ENCODE results near the gene SEMA5B.

Gene SEMA5B

DNA sequence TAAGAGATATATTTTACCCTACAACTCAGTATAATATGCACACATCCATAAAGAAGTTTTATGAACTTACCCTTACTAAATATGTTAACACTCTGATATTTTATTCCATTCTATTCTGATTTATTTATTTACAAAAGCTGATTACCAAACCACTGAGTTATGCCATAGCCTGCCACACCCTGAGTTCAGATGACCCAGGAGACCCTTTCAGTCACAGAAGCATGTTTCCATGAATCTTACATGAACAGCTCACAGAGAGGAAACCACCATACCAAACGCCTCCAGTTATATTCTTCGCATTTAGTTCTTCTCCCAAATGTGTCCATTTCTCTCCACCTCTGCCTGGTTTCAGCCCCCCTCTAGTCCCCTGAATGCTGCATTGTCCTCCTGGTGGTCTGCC, 103.5 kb downstream of the SEMA5B start:
- no peak for DNase-seq (ENCODE audit: low read depth)

DNA sequence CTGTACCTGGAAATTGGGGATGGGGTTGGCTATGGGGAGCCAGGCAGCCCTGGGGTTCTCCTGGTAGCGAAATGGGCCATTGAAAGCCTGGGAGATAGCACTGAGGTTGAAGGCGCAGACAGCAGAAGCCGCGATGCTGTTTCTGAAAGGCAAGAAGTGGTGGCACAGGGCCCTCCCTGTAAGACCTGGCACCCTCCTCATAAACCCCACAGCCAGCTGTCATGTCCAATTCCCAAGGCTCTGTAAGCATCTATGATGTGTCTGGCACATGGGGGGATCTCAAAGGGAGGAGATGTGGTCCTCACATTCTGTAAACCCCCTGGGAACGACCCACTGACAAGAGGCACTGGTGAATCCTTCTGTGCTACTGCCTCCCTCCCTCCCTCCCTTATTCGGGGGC, 104.0 kb downstream of the SEMA5B start:
- no peak for DNase-seq (ENCODE audit: low read depth)

DNA sequence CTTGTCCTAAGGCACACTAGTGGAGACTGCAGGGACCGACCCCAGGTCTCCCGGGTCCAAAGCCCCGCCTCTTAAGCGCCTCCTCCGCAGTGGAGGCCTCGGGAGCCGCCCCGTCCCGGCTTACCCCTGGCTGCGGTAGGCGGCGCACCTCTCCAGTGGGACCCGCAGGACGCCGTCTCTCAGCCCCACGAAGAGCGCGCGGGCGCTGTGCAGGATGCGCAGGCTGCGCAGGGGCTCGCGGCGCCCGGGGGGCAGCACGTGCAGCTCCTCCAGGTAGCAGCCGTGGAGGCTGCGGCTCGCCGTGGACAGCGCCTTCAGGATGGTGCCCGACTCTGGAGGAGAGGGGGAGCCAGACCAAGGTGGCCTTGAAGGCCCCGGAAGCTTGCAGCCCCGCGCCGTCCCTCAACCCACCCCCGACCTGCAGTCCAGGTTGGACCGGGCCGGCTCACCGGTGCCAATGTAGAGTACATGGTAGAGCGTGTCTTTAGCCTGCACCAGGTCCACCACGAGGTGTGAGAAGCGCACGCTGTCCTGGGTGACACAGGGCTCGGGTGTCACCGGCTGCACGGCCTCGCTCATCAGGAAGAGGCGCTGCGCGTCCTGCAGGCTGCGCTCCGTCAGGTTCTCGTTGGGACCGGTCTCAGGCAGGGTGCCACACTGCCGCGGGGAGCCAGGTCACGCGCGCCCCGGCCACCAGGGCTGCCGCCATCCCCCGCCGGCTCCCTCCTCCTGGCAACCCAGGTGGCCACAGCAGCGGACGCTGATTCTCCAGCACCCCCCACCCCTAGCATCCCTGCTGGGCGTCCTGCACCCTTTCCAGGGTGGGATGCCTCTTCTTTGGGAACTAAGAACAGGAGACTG, 105.5 kb downstream of the SEMA5B start:
- DNase-seq (ENCODE audit: low read depth), result no peak

DNA sequence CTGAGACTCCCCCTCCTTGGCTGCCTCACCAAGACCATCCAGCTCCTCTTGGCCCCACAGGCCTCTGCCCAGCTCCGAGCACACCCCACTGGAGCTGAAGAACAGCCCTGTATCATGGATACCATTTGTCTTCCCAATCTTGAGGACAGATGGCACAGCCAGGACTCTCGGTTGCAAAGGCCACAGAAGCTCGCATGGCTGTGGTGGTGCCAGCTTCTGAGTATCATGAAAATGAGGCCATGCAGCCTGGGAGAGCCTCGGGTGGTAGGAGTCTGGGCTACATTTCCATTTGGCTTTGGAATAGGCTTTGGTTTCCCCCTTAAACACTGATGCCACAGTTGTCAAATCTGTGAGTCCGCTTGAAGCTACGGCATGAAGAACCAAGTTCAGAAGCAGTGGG, 106.6 kb downstream of the SEMA5B start:
- DNase-seq (ENCODE audit: low read depth), result no peak

DNA sequence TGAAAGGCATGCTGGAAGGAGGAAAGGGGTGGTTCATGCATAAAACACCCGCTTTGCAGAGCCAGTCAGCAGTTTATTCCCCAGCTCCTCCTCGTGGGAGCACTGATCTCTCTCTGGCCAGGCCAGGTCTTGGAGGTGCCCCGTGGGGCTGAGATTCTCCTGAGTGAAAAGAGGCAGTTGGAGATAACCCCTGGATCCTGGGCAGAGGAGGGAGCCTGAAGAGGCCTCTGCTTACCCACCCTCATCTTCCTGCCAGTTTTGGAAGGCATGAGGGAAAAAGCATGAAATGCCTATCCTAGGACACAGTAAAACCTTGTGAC, 108.3 kb downstream of the SEMA5B start:
- DNase-seq (ENCODE audit: low read depth), result no peak

DNA sequence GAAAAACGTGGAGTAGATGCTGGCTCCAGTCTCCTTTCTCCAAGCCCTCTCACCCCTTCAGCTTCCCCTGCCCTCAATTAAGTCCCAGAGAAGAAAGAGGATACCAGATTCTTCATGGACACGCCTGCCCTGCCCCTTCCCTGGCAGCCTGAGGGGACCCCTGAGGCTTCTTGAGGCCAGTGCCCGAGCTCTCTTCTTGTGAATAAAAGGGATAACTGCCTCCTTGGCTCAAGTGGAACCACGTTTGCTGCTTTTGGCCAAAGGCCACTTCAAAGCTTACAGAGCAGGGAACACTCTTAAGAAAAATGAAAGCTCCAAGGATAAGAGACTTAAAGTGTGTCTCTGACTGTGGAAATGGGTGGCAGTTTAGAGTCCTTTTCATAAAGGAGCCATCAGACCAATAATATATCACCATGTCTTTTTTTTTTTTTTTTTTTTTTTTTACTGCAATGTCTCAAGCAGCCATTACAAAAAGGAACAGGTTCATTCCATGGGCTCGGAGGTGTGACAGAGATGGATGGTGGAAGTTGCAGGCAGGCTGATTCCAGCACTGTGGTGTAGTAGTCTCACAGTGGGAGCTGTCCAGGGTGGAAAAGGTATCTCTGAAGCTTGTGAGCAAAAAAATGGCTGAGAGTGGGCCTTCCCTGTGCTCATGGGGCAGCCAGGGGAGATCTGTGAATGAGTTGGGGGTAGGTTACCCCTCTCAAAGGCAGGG, 108.8 kb downstream of the SEMA5B start:
- no peak for DNase-seq (ENCODE audit: low read depth)

DNA sequence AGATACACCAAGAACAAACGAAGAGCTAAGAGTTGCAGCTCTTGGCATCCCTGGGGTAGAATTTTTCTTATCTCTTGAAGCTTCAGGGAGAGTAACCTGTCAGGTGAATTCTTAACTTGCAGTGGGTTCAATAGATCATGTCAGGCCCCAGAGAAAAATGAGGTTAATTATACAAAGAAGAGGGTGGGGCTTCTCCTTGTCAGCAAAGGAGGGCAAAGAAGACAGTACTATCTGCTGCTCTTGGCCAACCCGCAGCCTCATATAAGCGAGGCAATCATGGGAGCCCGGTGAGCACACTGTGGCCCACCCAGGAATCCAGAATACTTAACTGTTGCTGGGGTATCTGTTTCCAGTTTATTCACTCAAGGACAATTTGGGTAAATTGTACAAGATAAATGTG, 110.2 kb downstream of the SEMA5B start:
- no peak for DNase-seq (ENCODE audit: low read depth)

DNA sequence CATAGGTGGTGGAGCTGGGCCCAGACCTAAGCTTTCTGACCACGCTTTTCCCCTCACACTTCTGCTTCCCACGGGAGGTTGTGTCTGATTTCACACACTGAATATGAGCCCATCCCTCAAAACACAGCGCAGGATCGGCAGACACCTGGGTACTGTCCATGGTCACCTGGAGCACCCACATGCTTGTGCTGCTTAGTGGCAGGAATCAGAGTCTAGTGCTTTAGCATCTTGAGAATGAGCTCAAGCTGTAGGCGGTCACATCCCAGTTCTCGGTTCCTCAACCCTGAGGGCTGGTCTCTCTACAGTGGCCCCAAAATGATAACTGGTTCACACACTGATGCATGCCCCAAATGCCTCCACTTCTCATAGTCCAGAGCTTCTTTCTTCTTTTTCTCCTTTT, 111.0 kb downstream of the SEMA5B start:
- no peak for DNase-seq (ENCODE audit: low read depth)

DNA sequence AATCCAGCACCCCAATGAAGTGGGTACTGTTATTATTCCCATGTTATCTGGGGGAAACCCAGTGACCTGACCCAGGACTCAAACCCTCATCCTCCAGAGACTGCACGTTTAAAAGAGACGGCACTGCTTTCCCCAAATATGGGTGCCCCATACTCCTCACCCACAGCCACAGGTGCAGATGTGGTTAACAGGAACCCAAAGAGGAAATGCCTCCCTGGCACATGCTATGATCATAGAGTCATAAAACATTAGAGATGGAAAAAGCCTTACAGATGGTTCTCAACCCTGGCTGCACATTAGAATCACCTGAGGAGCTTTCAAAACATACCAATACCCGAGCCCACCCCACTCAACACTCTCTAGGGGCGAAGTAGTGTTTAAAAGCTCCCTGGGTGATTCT, 111.5 kb downstream of the SEMA5B start:
- no peak for DNase-seq (ENCODE audit: low read depth)

DNA sequence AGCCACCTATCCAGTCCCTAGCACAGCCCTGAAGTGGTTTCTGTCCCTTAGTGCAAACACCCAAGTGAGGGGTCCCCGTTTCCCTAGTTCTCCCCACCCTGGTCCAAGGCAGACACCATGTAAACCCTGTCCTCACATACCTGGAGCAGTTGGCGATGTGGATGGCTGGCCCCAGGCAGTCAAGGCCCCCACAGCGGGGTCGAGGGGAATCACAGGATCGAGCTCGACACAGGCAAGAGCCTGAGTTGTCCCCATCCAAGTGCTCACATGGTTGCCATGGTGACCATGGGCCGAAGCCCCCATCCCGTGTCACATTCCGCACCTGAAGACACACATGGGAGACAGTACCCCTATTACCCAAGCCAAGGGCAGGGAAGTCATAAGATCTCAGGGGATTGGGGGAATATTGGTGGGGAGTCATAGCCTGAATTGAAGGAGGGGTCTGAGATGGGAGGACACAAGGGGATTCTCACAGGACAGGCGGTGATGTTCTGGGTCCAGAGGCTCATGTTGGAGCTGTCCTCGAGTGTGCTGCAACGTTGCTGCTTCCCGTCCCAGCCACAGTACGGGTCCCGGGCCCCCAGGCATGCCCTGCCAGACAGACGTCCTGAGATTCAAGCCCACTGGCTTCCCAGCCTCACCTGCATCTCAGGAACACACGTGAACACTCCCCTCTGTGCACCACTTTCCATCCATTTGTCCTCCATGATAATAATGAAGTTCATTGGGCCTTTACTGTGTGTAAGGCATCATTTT, 112.1 kb downstream of the SEMA5B start:
- no peak for DNase-seq (ENCODE audit: low read depth)

DNA sequence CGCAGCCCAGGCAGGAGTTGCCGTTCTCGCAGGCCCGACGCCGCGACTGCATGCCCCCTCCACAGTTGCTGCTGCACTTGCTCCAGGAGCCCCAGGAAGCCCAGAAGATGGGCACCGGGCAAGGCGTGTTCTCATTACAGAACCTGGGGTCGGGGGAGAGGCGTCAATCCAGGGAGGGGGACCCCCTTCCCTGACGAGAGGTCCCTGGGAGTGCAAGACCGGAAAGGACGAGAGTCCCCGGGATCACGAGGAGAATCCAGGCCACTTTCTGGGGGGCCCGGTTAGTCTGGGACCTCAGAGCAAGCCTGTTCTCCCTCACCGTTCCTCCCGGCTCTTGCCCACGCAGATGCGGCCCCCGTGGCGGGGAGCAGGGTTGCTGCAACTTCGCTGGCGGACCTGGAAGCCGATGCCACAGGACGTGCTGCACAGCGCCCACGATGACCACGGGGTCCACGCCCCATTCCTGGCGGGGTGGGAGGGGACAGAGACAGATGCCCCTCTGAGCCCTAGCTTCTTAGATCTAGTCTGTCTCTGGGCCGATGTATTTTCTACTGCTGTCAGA, 113.9 kb downstream of the SEMA5B start:
- no peak for DNase-seq (ENCODE audit: low read depth)

DNA sequence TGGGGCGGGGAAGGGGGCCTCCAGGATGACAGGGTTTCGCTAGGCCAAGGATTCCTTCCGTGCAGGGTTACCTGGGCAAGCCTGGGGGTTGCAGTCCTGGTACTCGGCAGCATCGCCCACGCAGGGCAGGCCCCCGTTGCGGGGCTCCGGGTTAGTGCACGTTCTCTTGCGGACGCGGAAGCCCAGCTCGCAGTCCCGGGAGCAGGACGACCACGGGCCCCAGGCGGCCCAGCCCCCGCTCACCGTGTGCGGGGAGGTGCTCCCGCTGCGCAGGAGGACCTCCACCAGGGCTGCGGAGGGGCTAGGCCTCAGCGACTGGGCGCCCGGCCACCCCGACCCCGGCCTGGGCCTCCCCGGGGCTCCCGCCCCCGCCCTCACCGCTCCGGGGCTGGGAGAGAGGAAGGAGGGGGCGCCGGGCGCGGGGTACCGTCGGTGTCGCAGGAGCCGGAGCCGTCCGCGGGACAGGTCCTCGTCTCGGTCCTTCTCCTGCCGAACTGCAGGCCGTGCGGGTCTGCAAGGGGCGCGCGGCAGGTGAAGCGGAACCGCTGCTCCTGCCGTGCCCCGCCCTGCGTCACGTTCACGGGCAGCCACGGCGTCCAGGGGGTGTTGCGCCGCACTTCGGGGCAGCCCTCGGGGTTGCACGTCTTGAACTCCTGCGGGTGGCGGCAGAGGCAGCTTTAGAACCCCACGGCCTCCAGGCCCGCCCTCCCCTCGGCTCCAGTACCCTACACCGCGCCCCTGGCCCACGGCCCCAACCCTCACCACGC, 114.6 kb downstream of the SEMA5B start:
- DNase-seq (ENCODE audit: low read depth), result no peak

DNA sequence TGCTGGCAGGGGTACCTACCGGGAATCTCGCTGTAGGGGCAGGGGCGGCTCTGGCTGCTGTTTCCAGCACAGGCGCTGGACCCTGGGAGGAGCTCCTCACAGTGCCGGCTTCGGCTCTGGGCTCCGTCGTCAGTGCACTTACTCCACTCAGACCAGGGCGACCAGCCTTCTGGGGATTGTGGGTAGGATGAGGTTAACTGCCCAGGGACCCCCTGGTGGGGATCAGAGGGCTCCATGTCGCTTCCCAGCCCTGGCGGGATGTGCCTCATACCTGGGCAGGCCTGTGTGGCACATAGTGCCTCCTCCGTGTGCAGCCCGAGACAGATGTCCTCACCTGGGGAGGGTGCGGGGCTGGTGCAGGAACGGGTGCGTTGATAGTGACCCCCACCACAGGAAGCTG, 115.7 kb downstream of the SEMA5B start:
- no peak for DNase-seq (ENCODE audit: low read depth)

DNA sequence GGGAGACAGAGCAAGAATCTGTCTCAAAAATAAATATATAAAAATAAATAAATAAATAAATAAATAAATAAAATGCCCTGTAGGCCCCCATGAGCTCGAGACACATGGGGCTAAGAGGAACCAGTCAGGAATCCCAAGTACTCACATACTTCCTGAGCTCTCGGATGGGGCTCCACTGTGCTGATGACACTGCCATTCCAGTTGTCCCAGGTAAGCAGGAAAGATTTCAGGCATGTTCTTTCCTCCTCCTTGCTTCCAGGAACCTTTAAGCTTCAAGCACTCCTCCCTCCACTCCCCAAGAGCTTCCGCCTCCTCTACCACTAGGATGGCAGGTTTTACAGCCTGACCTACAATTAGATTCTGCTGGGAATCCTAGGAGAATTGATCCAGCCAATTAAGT, 119.3 kb downstream of the SEMA5B start:
- no peak for DNase-seq (ENCODE audit: low read depth)

DNA sequence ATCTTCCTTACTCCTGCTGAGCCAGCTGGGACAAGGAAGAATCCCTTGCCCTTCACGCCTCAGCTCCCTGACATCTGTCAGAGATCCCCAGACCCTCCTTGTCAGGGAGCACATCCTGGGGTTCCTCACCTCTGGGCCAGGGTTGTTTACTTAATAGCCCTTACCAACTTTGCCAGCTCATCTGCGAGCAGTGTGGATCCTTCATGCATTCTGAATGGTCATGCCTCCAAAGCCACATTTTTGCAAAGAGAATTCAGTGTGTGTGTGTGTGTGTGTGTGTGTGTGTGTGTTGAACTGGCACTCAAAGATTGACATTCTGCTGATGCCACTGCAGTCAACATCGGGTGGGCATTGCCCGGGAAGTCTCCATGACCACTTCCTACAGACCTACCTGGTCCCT, 120.1 kb downstream of the SEMA5B start:
- no peak for DNase-seq (ENCODE audit: low read depth)

DNA sequence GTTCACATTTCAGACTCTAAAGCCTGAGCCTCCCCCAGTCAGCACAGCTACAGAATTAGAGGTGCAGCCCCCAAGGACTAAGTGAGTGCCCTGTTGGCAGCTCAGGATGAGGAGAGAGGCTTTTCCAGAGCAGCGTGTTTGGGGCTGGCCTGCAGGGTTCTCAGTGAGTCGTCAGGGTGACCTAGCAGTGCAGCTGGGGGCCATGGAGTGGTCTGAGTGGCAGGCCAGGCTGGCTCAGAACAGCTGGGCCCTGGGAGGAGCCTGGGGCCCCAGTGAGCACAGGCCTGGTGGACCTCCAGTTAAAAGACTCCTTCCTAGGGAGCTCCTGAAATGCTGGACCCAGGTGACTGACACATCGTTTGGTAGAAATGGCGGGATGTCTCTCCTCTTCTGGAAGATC, 124.4 kb downstream of the SEMA5B start:
- no peak for DNase-seq (ENCODE audit: low read depth)

DNA sequence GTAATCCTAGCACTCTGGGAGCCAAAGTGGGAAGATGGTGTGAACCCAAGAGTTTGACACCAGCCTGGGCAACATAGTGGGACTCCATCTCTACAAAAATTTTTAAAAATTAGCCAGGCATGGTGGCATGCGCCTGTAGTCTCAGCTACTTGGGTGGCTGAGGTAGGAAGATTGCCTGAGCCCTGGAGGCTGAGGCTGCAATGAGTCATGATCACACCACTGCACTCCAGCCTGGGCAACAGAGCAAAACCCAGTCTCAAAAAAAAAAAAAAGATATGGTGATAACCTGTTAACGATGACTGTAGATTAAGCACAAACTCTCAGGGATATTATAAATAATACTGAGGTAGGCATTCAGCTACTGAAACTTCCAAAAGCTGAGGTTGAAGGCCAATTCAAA, 125.2 kb downstream of the SEMA5B start:
- no peak for DNase-seq (ENCODE audit: low read depth)

DNA sequence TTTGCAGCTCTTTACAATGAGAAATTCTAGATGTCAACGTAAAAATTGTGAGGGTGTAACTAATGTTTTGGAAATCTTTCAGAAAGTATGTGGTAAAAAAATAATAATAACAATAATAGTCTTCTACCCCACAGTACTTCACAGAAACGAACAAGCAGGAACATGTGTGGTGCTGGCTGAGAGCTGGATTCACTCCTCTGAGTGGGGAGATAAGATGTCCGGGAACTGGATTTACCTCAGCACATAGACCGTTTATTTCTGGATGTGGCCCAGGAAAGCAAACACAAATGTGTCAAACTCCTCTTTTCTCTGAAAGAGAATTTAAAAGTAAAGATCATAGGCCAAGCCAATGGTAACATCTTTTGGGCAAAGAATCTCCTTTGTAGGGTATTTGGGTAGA, 129.3 kb downstream of the SEMA5B start:
- no peak for DNase-seq (ENCODE audit: low read depth)

DNA sequence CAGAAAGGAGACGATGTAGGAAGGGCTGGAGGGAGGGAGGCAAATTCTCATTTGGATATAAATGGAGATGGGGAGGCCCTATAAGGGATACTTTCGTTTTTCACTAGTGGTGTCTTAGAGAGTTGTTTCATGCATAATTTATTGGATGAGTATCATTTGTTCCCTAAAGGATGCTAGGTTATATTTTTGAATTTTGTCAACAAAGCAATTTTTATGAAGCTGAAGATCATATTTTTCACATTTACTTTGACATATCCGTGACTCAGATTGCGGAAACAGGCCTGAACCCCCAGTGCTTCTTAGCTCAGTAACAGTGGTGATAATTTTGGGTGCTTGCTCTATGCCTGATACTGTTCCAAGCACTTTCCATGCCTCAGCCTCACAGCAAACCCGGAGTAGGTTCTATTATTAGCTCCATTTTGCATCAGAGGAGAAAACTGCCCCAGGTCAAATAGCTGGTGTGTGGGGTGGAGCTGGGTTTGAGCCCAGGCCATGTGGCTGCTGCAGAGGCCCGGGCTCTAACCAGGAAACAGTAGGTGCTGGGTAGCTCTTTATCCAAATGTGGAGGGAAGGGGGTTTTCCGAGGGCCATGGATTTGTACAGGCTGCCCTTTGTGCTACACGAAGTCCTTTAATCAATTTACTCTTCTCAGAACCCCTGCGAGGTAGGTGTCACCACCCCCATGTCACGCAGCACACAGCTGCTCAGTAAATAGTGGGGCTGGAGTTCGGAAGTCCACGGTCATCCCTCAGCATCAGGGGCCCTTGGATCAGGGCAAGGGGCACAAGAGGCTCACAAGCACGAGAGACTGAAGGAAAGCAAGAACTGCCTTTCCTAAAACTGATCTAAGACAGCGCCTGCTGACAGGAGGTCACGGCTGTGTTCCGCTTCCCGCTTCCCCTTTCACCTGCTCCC, 133.6 kb downstream of the SEMA5B start:
- peak; percentile 34 for DNase-seq (ENCODE audit: low read depth)

DNA sequence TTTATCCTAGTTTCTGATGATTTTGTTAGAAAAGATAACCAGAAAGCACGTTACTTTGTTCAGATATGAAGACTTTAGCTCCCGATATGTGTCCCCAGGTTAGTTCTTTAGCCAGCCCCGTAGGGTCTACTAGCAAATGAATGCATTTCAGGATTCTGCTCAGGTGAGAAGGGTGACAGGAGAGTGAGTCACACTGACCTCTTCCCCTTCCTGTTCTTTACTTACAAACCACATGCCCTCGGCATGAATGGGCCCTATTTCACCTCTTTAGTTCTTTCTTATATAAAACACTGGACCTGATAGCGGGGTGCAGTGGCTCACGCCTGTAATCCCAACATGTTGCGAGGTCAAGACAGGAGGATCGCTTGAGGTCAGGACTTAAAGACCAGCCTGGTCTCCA, 134.3 kb downstream of the SEMA5B start:
- DNase-seq (ENCODE audit: low read depth), result no peak
